DND-41 (cell line): ENCODE measurements around the gene ZNF786.

Experiments used
- ATAC-seq: fragments of 200-7000 bp; cut with Tn5 transposase; 3 replicates; pipeline ENCODE4 v1.9.1; 2021; ENCODE audit warnings: low read depth; ENCODE audit not compliant: insufficient read depth
- DNase-seq: peaks from one replicate; pipeline ENCODE4 v3.0.0-alpha.2; 2020
- H2AFZ ChIP-seq: 2 replicates; pipeline ENCODE4 v1.6.0; 2012; ENCODE audit warnings: low read depth, low read length
- H3K27ac ChIP-seq: 2 replicates; pipeline ENCODE4 v1.5.1; 2012; ENCODE audit warnings: low read length, inconsistent platforms
- H3K27me3 ChIP-seq: fragments of 200-600 bp; sonication (generic); 2 replicates; pipeline ENCODE4 v1.6.0; 2012; ENCODE audit warnings: low read length, mild to moderate bottlenecking, inconsistent platforms; ENCODE audit not compliant: insufficient read depth, poor library complexity
- H3K36me3 ChIP-seq: 2 replicates; pipeline ENCODE4 v1.5.1; 2012; ENCODE audit warnings: low read length, inconsistent platforms; ENCODE audit not compliant: insufficient read depth
- H3K4me1 ChIP-seq: 2 replicates; pipeline ENCODE4 v1.5.1; 2012; ENCODE audit warnings: mild to moderate bottlenecking, low read length; ENCODE audit not compliant: insufficient read depth
- H3K4me2 ChIP-seq: 2 replicates; pipeline ENCODE4 v1.6.0; 2012; ENCODE audit warnings: mild to moderate bottlenecking, moderate library complexity, low read length, inconsistent platforms; ENCODE audit not compliant: insufficient read depth
- H3K4me3 ChIP-seq, 2 experiments: fragments of 200-600 bp in 1 of 2; shearing (Covaris generic) in 1 of 2; 2 replicates each; pipeline ENCODE4 v1.5.1; 2012 to 2016; ENCODE audit warnings: inconsistent platforms in 2 of 2, low read length in 2 of 2, mild to moderate bottlenecking in 2 of 2, low read depth in 1 of 2, moderate library complexity in 1 of 2
- H3K79me2 ChIP-seq: 2 replicates; pipeline ENCODE4 v1.6.0; 2012; ENCODE audit warnings: low read length, inconsistent platforms; ENCODE audit not compliant: insufficient read depth
- H3K9ac ChIP-seq: 2 replicates; pipeline ENCODE4 v1.6.0; 2012; ENCODE audit warnings: low read depth, mild to moderate bottlenecking, inconsistent platforms, low read length, moderate library complexity
- H3K9me3 ChIP-seq: 2 replicates; pipeline ENCODE4 v1.5.1; 2012; ENCODE audit warnings: low read length, moderate library complexity, mild to moderate bottlenecking, inconsistent platforms; ENCODE audit not compliant: insufficient read depth, severe bottlenecking
- H4K20me1 ChIP-seq: 2 replicates; pipeline ENCODE4 v1.6.0; 2012; ENCODE audit warnings: low read length; ENCODE audit not compliant: insufficient read depth
- EZH2 ChIP-seq: IDR thresholded peaks from 3 replicates; pipeline ENCODE4 v1.6.1; 2012; ENCODE audit warnings: borderline replicate concordance, low read depth, mild to moderate bottlenecking, moderate library complexity, low read length, inconsistent platforms; ENCODE audit not compliant: severe bottlenecking
- TF ChIP-seq, protein P1 (sequence below): IDR thresholded peaks from 2 replicates; pipeline ENCODE4 v1.5.1; 2012; ENCODE audit warnings: borderline replicate concordance, low read length, moderate library complexity, mild to moderate bottlenecking; ENCODE audit not compliant: poor library complexity, severe bottlenecking; ENCODE audit errors: extremely low read depth

The ZNF786 gene

GRCh38 chr7:149104214-149104613 lies 13.7 kb upstream of the ZNF786 start:
- Histone ChIP-seq H3K27me3 (no peaks in the 10 kb centered on the region), H3K79me2 (no peaks in the 10 kb centered on the region), H3K9ac (no peak overlapping the region), H3K9me3 (no peaks in the 10 kb centered on the region), H2AFZ (no peak overlapping the region), H3K4me3 (no peak overlapping the region), H3K36me3 (no peaks in the 10 kb centered on the region), H3K4me1 (no peaks in the 10 kb centered on the region), H3K4me2 (no peak overlapping the region), H3K27ac (no peak overlapping the region), H4K20me1 (no peaks in the 10 kb centered on the region)
- no peak for ATAC-seq
- no peak for TF ChIP-seq EZH2
- TF ChIP-seq, protein P1, sequence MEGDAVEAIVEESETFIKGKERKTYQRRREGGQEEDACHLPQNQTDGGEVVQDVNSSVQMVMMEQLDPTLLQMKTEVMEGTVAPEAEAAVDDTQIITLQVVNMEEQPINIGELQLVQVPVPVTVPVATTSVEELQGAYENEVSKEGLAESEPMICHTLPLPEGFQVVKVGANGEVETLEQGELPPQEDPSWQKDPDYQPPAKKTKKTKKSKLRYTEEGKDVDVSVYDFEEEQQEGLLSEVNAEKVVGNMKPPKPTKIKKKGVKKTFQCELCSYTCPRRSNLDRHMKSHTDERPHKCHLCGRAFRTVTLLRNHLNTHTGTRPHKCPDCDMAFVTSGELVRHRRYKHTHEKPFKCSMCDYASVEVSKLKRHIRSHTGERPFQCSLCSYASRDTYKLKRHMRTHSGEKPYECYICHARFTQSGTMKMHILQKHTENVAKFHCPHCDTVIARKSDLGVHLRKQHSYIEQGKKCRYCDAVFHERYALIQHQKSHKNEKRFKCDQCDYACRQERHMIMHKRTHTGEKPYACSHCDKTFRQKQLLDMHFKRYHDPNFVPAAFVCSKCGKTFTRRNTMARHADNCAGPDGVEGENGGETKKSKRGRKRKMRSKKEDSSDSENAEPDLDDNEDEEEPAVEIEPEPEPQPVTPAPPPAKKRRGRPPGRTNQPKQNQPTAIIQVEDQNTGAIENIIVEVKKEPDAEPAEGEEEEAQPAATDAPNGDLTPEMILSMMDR: no peak
- DNase-seq: no peak

- H3K4me1 ChIP-seq: no peaks in the 10 kb centered on the region
- ATAC-seq: no peak
- H4K20me1 ChIP-seq: no peaks in the 10 kb centered on the region
- H3K4me2 ChIP-seq: no peak overlapping the region
- H3K4me3 ChIP-seq: no peak overlapping the region
- DNase-seq: no peak
- H3K9ac ChIP-seq: no peak overlapping the region
- no peak for TF ChIP-seq EZH2
- TF ChIP-seq, protein P1: no peak
- H3K27ac ChIP-seq: no peak overlapping the region
- no peak overlapping the region for H2AFZ ChIP-seq
- H3K27me3 ChIP-seq: no peaks in the 10 kb centered on the region
- H3K9me3 ChIP-seq: no peaks in the 10 kb centered on the region
- no peaks in the 10 kb centered on the region for H3K79me2 ChIP-seq
- H3K36me3 ChIP-seq: no peaks in the 10 kb centered on the region
Measured at GRCh38 chr7:149103424-149103823, 12.9 kb upstream of the ZNF786 start.

- no peaks in the 10 kb centered on the region for H3K79me2 ChIP-seq
- H3K9ac ChIP-seq: no peak overlapping the region
- H3K9me3 ChIP-seq: no peaks in the 10 kb centered on the region
- ATAC-seq: no peak
- no peak for DNase-seq
- no peaks in the 10 kb centered on the region for H3K4me1 ChIP-seq
- no peak overlapping the region for H3K27ac ChIP-seq
- TF ChIP-seq, protein P1: no peak
- TF ChIP-seq EZH2: no peak
- no peak overlapping the region for H3K4me3 ChIP-seq
- no peak overlapping the region for H3K4me2 ChIP-seq
- H2AFZ ChIP-seq: no peak overlapping the region
- H3K36me3 ChIP-seq: no peaks in the 10 kb centered on the region
- no peaks in the 10 kb centered on the region for H3K27me3 ChIP-seq
- H4K20me1 ChIP-seq: no peaks in the 10 kb centered on the region
Measured at GRCh38 chr7:149102666-149103065, 12.1 kb upstream of the ZNF786 start.

GRCh38 chr7:149100821-149101220 lies 10.3 kb upstream of the ZNF786 start:
- ATAC-seq: no peak

More at GRCh38 chr7:149100821-149101220, 10.3 kb upstream of the ZNF786 start:
- H4K20me1 ChIP-seq: no peaks in the 10 kb centered on the region
- H2AFZ ChIP-seq: no peak overlapping the region
- H3K4me3 ChIP-seq: no peak overlapping the region
- H3K4me1 ChIP-seq: no peaks in the 10 kb centered on the region
- TF ChIP-seq, protein P1: no peak
- TF ChIP-seq EZH2: no peak
- no peak for DNase-seq
- H3K27ac ChIP-seq: no peak overlapping the region
- H3K79me2 ChIP-seq: no peaks in the 10 kb centered on the region
- no peak overlapping the region for H3K9ac ChIP-seq
- H3K27me3 ChIP-seq: no peaks in the 10 kb centered on the region
- no peaks in the 10 kb centered on the region for H3K36me3 ChIP-seq
- H3K9me3 ChIP-seq: no peaks in the 10 kb centered on the region
- no peak overlapping the region for H3K4me2 ChIP-seq
